PFSK-1 (cell line): ENCODE measurements around the gene MATN1.

Experiments used
- FOXP2 ChIP-seq: optimal IDR thresholded peaks from 2 replicates; pipeline ENCODE3; 2011; ENCODE audit warnings: borderline replicate concordance, control low read depth, inconsistent platforms; ENCODE audit not compliant: insufficient read depth; ENCODE audit errors: extremely low read length, extremely low read depth
- POLR2AphosphoS5 ChIP-seq: IDR thresholded peaks from 2 replicates; pipeline ENCODE4 v1.6.1; 2012; ENCODE audit warnings: low read depth, mild to moderate bottlenecking, control low read depth, low read length, moderate library complexity
- REST ChIP-seq, 2 experiments: IDR thresholded peaks; 2 replicates each; pipeline versions ENCODE4 v1.6.1 to v1.8.0; 2011 to 2012; ENCODE audit warnings: low read depth in 2 of 2, low read length in 2 of 2, control low read depth in 1 of 2, inconsistent platforms in 1 of 2, mild to moderate bottlenecking in 1 of 2, moderate library complexity in 1 of 2; ENCODE audit not compliant: insufficient read depth in 1 of 2
- SIN3A ChIP-seq: IDR thresholded peaks from 2 replicates; pipeline ENCODE4 v1.6.1; 2012; ENCODE audit warnings: mild to moderate bottlenecking, low read length, moderate library complexity, borderline replicate concordance; ENCODE audit not compliant: insufficient read depth
- TAF1 ChIP-seq: IDR thresholded peaks from 2 replicates; pipeline ENCODE4 v1.6.1; 2012; ENCODE audit warnings: low read length, control low read depth, borderline replicate concordance; ENCODE audit not compliant: insufficient read depth

Gene MATN1

GRCh38 chr1:30738040-30738714 is 14.8 kb upstream of the MATN1 start:
- TF ChIP-seq SIN3A, result no peak
- TF ChIP-seq TAF1, result no peak
- TF ChIP-seq POLR2AphosphoS5, result no peak
- no peak for TF ChIP-seq REST (IDR thresholded peaks at IDR 0.05; ENCODE audit: insufficient read depth in 1 of 2, low read depth in 2 of 2, low read length in 2 of 2)
- TF ChIP-seq FOXP2, result no peak

GRCh38 chr1:30737357-30738039 is 14.1 kb upstream of the MATN1 start:
- TF ChIP-seq REST (IDR thresholded peaks at IDR 0.05; ENCODE audit: insufficient read depth in 1 of 2, low read depth in 2 of 2, low read length in 2 of 2), result no peak
- no peak for TF ChIP-seq TAF1
- no peak for TF ChIP-seq SIN3A
- TF ChIP-seq FOXP2, result no peak
- no peak for TF ChIP-seq POLR2AphosphoS5

GRCh38 chr1:30735668-30736498 is 12.5 kb upstream of the MATN1 start:
- TF ChIP-seq FOXP2, result no peak
- TF ChIP-seq REST (IDR thresholded peaks at IDR 0.05; ENCODE audit: insufficient read depth in 1 of 2, low read depth in 2 of 2, low read length in 2 of 2), result no peak
- no peak for TF ChIP-seq POLR2AphosphoS5
- TF ChIP-seq SIN3A, result no peak
- TF ChIP-seq TAF1, result no peak

- no peak for TF ChIP-seq REST (IDR thresholded peaks at IDR 0.05; ENCODE audit: insufficient read depth in 1 of 2, low read depth in 2 of 2, low read length in 2 of 2)
- no peak for TF ChIP-seq POLR2AphosphoS5
- no peak for TF ChIP-seq FOXP2
- no peak for TF ChIP-seq SIN3A
- no peak for TF ChIP-seq TAF1
These were observed 11.7 kb upstream of the MATN1 start for GRCh38 chr1:30735124-30735523.
